GM21423 (cell line): ENCODE results near the gene EMILIN2.
A peak's percentile ranks its signal among the peaks of the same experiment; 100 is the strongest.
"Not testable (repeated sequence)": the region's sequence is repeated elsewhere in the genome, so short reads cannot be mapped to it uniquely, and the experiment has no call there.

Experiments used
- ATAC-seq: cut with Tn5 transposase; IDR thresholded peaks from one replicate; pipeline ENCODE4 v1.9.1; 2021; ENCODE audit warnings: mild to moderate bottlenecking, moderate library complexity; ENCODE audit not compliant: unreplicated experiment

EMILIN2 gene

GRCh38 chr18:2846636-2847316, at the start of gene EMILIN2:
EMILIN2 (plus strand) TSS chr18:2847006; CDS start chr18:2847189, 183 bp downstream.
- peak; percentile 60 for ATAC-seq

- ATAC-seq: peak; percentile 68
Measured at GRCh38 chr18:2797951-2798350, 48.9 kb upstream of the EMILIN2 start.

- ATAC-seq: no peak
Measured at GRCh38 chr18:2799369-2799768, 47.4 kb upstream of the EMILIN2 start.

- no peak for ATAC-seq
Measured at GRCh38 chr18:2805970-2806943, 40.5 kb upstream of the EMILIN2 start.

- not testable (repeated sequence) for ATAC-seq
Measured at GRCh38 chr18:2808640-2809039, 38.2 kb upstream of the EMILIN2 start.

GRCh38 chr18:2809666-2810183, 37.1 kb upstream of the EMILIN2 start:
- ATAC-seq: not testable (repeated sequence)

GRCh38 chr18:2811416-2811815, 35.4 kb upstream of the EMILIN2 start:
- no peak for ATAC-seq

GRCh38 chr18:2814928-2815327, 31.9 kb upstream of the EMILIN2 start:
- ATAC-seq: no peak

- ATAC-seq: no peak
Measured at GRCh38 chr18:2818281-2818680, 28.5 kb upstream of the EMILIN2 start.

- no peak for ATAC-seq
Measured at GRCh38 chr18:2821695-2822094, 25.1 kb upstream of the EMILIN2 start.

- ATAC-seq: no peak
Measured at GRCh38 chr18:2822213-2822921, 24.4 kb upstream of the EMILIN2 start.

GRCh38 chr18:2823202-2823601, 23.6 kb upstream of the EMILIN2 start:
- ATAC-seq: no peak

- no peak for ATAC-seq
Measured at GRCh38 chr18:2823966-2824365, 22.8 kb upstream of the EMILIN2 start.

GRCh38 chr18:2824865-2825264, 21.9 kb upstream of the EMILIN2 start:
- no peak for ATAC-seq

GRCh38 chr18:2825613-2826175, 21.1 kb upstream of the EMILIN2 start:
- no peak for ATAC-seq

GRCh38 chr18:2826581-2826980, 20.2 kb upstream of the EMILIN2 start:
- no peak for ATAC-seq

- ATAC-seq: no peak
Measured at GRCh38 chr18:2827061-2827460, 19.7 kb upstream of the EMILIN2 start.

- ATAC-seq: not testable (repeated sequence)
Measured at GRCh38 chr18:2836118-2836517, 10.7 kb upstream of the EMILIN2 start.

GRCh38 chr18:2837290-2837689, 9.5 kb upstream of the EMILIN2 start:
- ATAC-seq: not testable (repeated sequence)

- ATAC-seq: no peak
Measured at GRCh38 chr18:2839202-2839601, 7.6 kb upstream of the EMILIN2 start.

GRCh38 chr18:2840521-2840920, 6.3 kb upstream of the EMILIN2 start:
- no peak for ATAC-seq
